Mucosa of descending colon (tissue), 3 donors: Measurements from ENCODE around the gene PRKCE. TPM values are rescaled to one million over a fixed set of nuclear protein-coding genes. Genes with fewer than 3 reads are reported as not detected.

ENCODE experiments used
- ATAC-seq: fragments of 200-7000 bp; cut with Tn5 transposase; one replicate; pipeline ENCODE4 v1.9.1; 2020; ENCODE audit warnings: mild to moderate bottlenecking, moderate library complexity
- DNase-seq, 3 donors: peaks; one replicate each; pipeline ENCODE4 v3.0.0-alpha.2; 2020
- H3K36me3 ChIP-seq: fragments of 200-600 bp; one replicate; pipeline ENCODE4 v1.8.0; 2021; ENCODE audit warnings: low read depth, mild to moderate bottlenecking
- H3K4me1 ChIP-seq: fragments of 200-600 bp; one replicate; pipeline ENCODE4 v1.8.0; 2021; ENCODE audit warnings: low read depth, mild to moderate bottlenecking
- H3K4me3 ChIP-seq: fragments of 200-600 bp; one replicate; pipeline ENCODE4 v1.8.0; 2021; ENCODE audit warnings: mild to moderate bottlenecking
- H3K9me3 ChIP-seq: fragments of 200-600 bp; one replicate; pipeline ENCODE4 v1.8.0; 2021; ENCODE audit warnings: mild to moderate bottlenecking
- CTCF ChIP-seq: fragments of 200-600 bp; IDR thresholded peaks from one replicate; pipeline ENCODE4 v1.8.0; 2022; ENCODE audit warnings: antibody characterized with exemption, mild to moderate bottlenecking
- intact Hi-C, 2 donors: fragments of 100-400 bp; cut with DNase I in 1 of 2; cut with micrococcal nuclease in 1 of 2; formaldehyde crosslinking; loops; one replicate each; pipeline versions ENCODE4 v1.11.0 to v1.11.1; 2022; cut with DNase I, micrococcal nuclease
- total RNA-seq, 3 donors: library from RNA; stranded (reverse); fragmentation: NEBNext Ultra II Directional in 2 of 3; extraction: Animal tissue kit (Norgen Biotek cat#: 25700) in 2 of 3; gene quantifications; one replicate each; pipeline versions ENCODE4 v1.2.1 to v1.2.4, GENCODE V29; 2021 to 2023
- donor health status: DM: no; HTN: no; CAD: no; lungs with moderate emphysema.
- donor health status: DM: no; HTN: no; CAD: no.
- donor health status: DM: no; HTN: yes; CAD: no.

The PRKCE gene
- total RNA-seq, 3 donors from 2014 or later: 24.5 to 52.0 (median 32.7) TPM

GRCh38 chr2:45707661-45708060 lies 56.2 kb downstream of the PRKCE start:
- no peak for TF ChIP-seq CTCF
- no peak overlapping the region for H3K4me3 ChIP-seq
- DNase-seq (no peak), ATAC-seq (no peak)
- H3K4me1 ChIP-seq: no peaks in the 10 kb centered on the region
- H3K36me3 ChIP-seq: no peaks in the 10 kb centered on the region
- H3K9me3 ChIP-seq: no peaks in the 10 kb centered on the region
- intact Hi-C loops: no loop called here

GRCh38 chr2:45708501-45708900 lies 57.0 kb downstream of the PRKCE start:
- Histone ChIP-seq H3K36me3 (no peaks in the 10 kb centered on the region), H3K4me3 (no peak overlapping the region), H3K4me1 (no peaks in the 10 kb centered on the region), H3K9me3 (no peaks in the 10 kb centered on the region)
- no peak for TF ChIP-seq CTCF
- no peak for ATAC-seq
- intact Hi-C loops: no loop called here
- DNase-seq: no peak

- TF ChIP-seq CTCF: no peak
- DNase-seq (no peak), ATAC-seq (no peak)
- intact Hi-C loops: no loop called here
- H3K36me3 ChIP-seq: no peaks in the 10 kb centered on the region
- H3K4me3 ChIP-seq: no peak overlapping the region
- no peaks in the 10 kb centered on the region for H3K4me1 ChIP-seq
- H3K9me3 ChIP-seq: no peaks in the 10 kb centered on the region
Measured at GRCh38 chr2:45709137-45709536, 57.7 kb downstream of the PRKCE start.

- no peak for TF ChIP-seq CTCF
- Histone ChIP-seq H3K9me3 (no peaks in the 10 kb centered on the region), H3K4me1 (no peaks in the 10 kb centered on the region), H3K4me3 (no peak overlapping the region), H3K36me3 (no peaks in the 10 kb centered on the region)
- no peak for ATAC-seq
- intact Hi-C loops: no loop called here
- DNase-seq: no peak
Measured at GRCh38 chr2:45710468-45710867, 59.0 kb downstream of the PRKCE start.

GRCh38 chr2:45711224-45711623 lies 59.7 kb downstream of the PRKCE start:
- DNase-seq (no peak), ATAC-seq (no peak)
- no peak for TF ChIP-seq CTCF
- Histone ChIP-seq H3K4me3 (no peak overlapping the region), H3K9me3 (no peaks in the 10 kb centered on the region), H3K4me1 (no peaks in the 10 kb centered on the region), H3K36me3 (no peaks in the 10 kb centered on the region)
- intact Hi-C loops: no loop called here

GRCh38 chr2:45712570-45712969 lies 61.1 kb downstream of the PRKCE start:
- H3K4me3 ChIP-seq: no peak overlapping the region
- intact Hi-C loops: no loop called here
- no peaks in the 10 kb centered on the region for H3K4me1 ChIP-seq
- H3K9me3 ChIP-seq: no peaks in the 10 kb centered on the region
- peak; percentile 63 for ATAC-seq
- peak in 1 of 3 donors; percentile 35 for DNase-seq
- no peak for TF ChIP-seq CTCF
- H3K36me3 ChIP-seq: no peaks in the 10 kb centered on the region
